HEK293T (cell line): ENCODE results near the gene ALG12.
"Not testable (repeated sequence)": the region's sequence is repeated elsewhere in the genome, so short reads cannot be mapped to it uniquely, and the experiment has no call there.

Experiments used
- CTCF ChIA-PET: fragments of 350-600 bp; formaldehyde crosslinking; extraction: SDS; loops from one replicate; lab custom pipeline; 2021; ENCODE audit warnings: antibody characterized with exemption, inconsistent platforms; lab: Yijun Ruan, JAX
- POLR2A ChIA-PET: fragments of 350-600 bp; formaldehyde crosslinking; extraction: SDS; loops from one replicate; lab custom pipeline; 2020; ENCODE audit warnings: antibody characterized with exemption, inconsistent platforms; lab: Yijun Ruan, JAX
- DNase-seq: peaks from one replicate; pipeline ENCODE4 v3.0.0; 2012; ENCODE audit warnings: mixed read lengths; ENCODE audit errors: extremely low spot score
- ARNT ChIP-seq: fragments of 450-650 bp; IDR thresholded peaks from 2 replicates; pipeline ENCODE4 v1.6.1; 2017; ENCODE audit warnings: mild to moderate bottlenecking
- BHLHE40 ChIP-seq: fragments of 450-650 bp; IDR thresholded peaks from 2 replicates; pipeline ENCODE4 v1.6.1; 2016; ENCODE audit warnings: mild to moderate bottlenecking, moderate library complexity, borderline replicate concordance
- CTBP1 ChIP-seq: fragments of 450-650 bp; IDR thresholded peaks from 2 replicates; pipeline ENCODE4 v1.6.1; 2016; ENCODE audit warnings: borderline replicate concordance
- ELF4 ChIP-seq: fragments of 450-650 bp; IDR thresholded peaks from 2 replicates; pipeline ENCODE4 v1.6.1; 2017; ENCODE audit warnings: antibody characterized with exemption
- FOXA1 ChIP-seq: fragments of 450-650 bp; IDR thresholded peaks from 2 replicates; pipeline ENCODE4 v1.6.1; 2016; ENCODE audit warnings: mild to moderate bottlenecking
- FOXK2 ChIP-seq: fragments of 450-650 bp; IDR thresholded peaks from 2 replicates; pipeline ENCODE4 v1.6.1; 2016; ENCODE audit warnings: mild to moderate bottlenecking
- FOXM1 ChIP-seq: fragments of 450-650 bp; IDR thresholded peaks from 2 replicates; pipeline ENCODE4 v1.6.1; 2017; ENCODE audit warnings: mild to moderate bottlenecking, borderline replicate concordance
- HDGF ChIP-seq: fragments of 450-650 bp; IDR thresholded peaks from 2 replicates; pipeline ENCODE4 v1.6.1; 2017; ENCODE audit warnings: antibody characterized with exemption, borderline replicate concordance
- L3MBTL2 ChIP-seq: fragments of 450-650 bp; conservative IDR thresholded peaks from 2 replicates; pipeline ENCODE4 v1.6.1; 2016; ENCODE audit warnings: mild to moderate bottlenecking
- LEF1 ChIP-seq: fragments of 450-650 bp; IDR thresholded peaks from 2 replicates; pipeline ENCODE4 v1.6.1; 2017; ENCODE audit warnings: mild to moderate bottlenecking, borderline replicate concordance
- NFRKB ChIP-seq: fragments of 450-650 bp; IDR thresholded peaks from 2 replicates; pipeline ENCODE4 v1.6.1; 2016; ENCODE audit warnings: mild to moderate bottlenecking, moderate library complexity
- PKNOX1 ChIP-seq: fragments of 450-650 bp; IDR thresholded peaks from 2 replicates; pipeline ENCODE4 v1.6.1; 2016
- SP1 ChIP-seq: fragments of 450-650 bp; IDR thresholded peaks from 2 replicates; pipeline ENCODE4 v1.6.1; 2017
- SUZ12 ChIP-seq: fragments of 450-650 bp; IDR thresholded peaks from 2 replicates; pipeline ENCODE4 v1.6.1; 2016; ENCODE audit warnings: mild to moderate bottlenecking
- TARDBP ChIP-seq: fragments of 450-650 bp; IDR thresholded peaks from 2 replicates; pipeline ENCODE4 v1.6.1; 2016
- ZNF384 ChIP-seq: fragments of 450-650 bp; IDR thresholded peaks from 2 replicates; pipeline ENCODE4 v1.6.1; 2016

The ALG12 gene

GRCh38 chr22:49852898-49853894 lies 65.0 kb downstream of the ALG12 start, which contains the start of gene ZBED4:
Gene ZBED4 (plus strand): TSS chr22:49853844. CDS start chr22:49883663, 29,819 bp downstream.
- TF ChIP-seq BHLHE40 (no peak), ZNF384 (no peak), L3MBTL2 (peak; percentile 63), LEF1 (no peak), PKNOX1 (no peak), FOXA1 (no peak), TARDBP (0 out of 2 replicates have a peak, but pooled peaks have one; percentile 23), HDGF (no peak), ELF4 (no peak; the same call in 1 of the 2 replicates), SP1 (no peak), CTBP1 (no peak), SUZ12 (no peak), FOXK2 (no peak), ARNT (no peak), FOXM1 (peak; percentile 55; the same call in 1 of the 2 replicates), NFRKB (no peak)
- POLR2A ChIA-PET: interaction anchor here (1.5 kb wide), 1 partner anchor 10 kb away, joined by 3 read pairs; no protein-coding TSS in a partner anchor
- CTCF ChIA-PET: interaction anchor here (0.6 kb wide), 1 partner anchor 322 kb away, joined by 3 read pairs; no protein-coding TSS in a partner anchor
- DNase-seq: peak; percentile 100

- DNase-seq: not testable (repeated sequence)
- POLR2A ChIA-PET: interaction anchor here (1.5 kb wide), 1 partner anchor 9 kb away, joined by 3 read pairs; no protein-coding TSS in a partner anchor
- CTCF ChIA-PET: interaction anchor here (0.6 kb wide), 1 partner anchor 322 kb away, joined by 3 read pairs; no protein-coding TSS in a partner anchor
These were observed 65.7 kb downstream of the ALG12 start for GRCh38 chr22:49852568-49852897.

- TF ChIP-seq ARNT (no peak), L3MBTL2 (no peak), SP1 (no peak), TARDBP (no peak), CTBP1 (no peak)
- ChIA-PET POLR2A (interaction anchor here (1.5 kb wide), 1 partner anchor 8 kb away, joined by 3 read pairs; no protein-coding TSS in a partner anchor), CTCF (no interaction called here)
- DNase-seq: no peak
These were observed 67.1 kb downstream of the ALG12 start for GRCh38 chr22:49850959-49851802.
